Caco-2 (cell line): Measurements from ENCODE around the gene DYRK1A. TPM values are rescaled to one million over a fixed set of nuclear protein-coding genes. Genes with fewer than 3 reads are reported as not detected.
A peak's percentile ranks its signal among the peaks of the same experiment; 100 is the strongest.

Experiments used
- BruUV-seq: library from RNA; stranded (reverse); fragments of 400-500 nt; replicated peaks from 2 replicates; lab custom pipeline; 2021; lab: Mats Ljungman, UMichigan
- CTCF ChIA-PET: fragments of 300-600 bp; sonication (Branson Sonifier 250); formaldehyde crosslinking; loops from one replicate; lab custom pipeline; 2022; ENCODE audit warnings: antibody characterized with exemption; lab: Charles Lee
- POLR2A ChIA-PET: fragments of 300-600 bp; sonication (Branson Sonifier 250); formaldehyde crosslinking; loops from one replicate; lab custom pipeline; 2022; ENCODE audit warnings: antibody characterized with exemption; lab: Charles Lee
- DNase-seq, 2 experiments: peaks; one replicate each; pipeline versions ENCODE4 v3.0.0 to v3.0.0-alpha.2; 2020 to 2022
- H3K27me3 ChIP-seq: replicated peaks from 2 replicates; pipeline ENCODE4 v1.6.0; 2011; ENCODE audit warnings: low read length; ENCODE audit not compliant: control insufficient read depth, insufficient read depth
- H3K36me3 ChIP-seq: 2 replicates; pipeline ENCODE4 v1.5.1; 2011; ENCODE audit warnings: low read length; ENCODE audit not compliant: control insufficient read depth, insufficient read depth
- H3K4me1 ChIP-seq: fragments of 250-450 bp; sonication (Bioruptor Pico); 2 replicates; pipeline ENCODE4 v1.5.1; 2020; ENCODE audit warnings: mild to moderate bottlenecking
- H3K4me3 ChIP-seq: 2 replicates; pipeline ENCODE4 v1.5.1; 2011; ENCODE audit warnings: low read depth, mild to moderate bottlenecking, control low read depth, low read length
- H3K9me3 ChIP-seq: fragments of 250-450 bp; sonication (Bioruptor Pico); 2 replicates; pipeline ENCODE4 v1.5.1; 2020; ENCODE audit warnings: mild to moderate bottlenecking, moderate library complexity
- H3K27ac Mint-ChIP-seq: one replicate; pipeline ENCODE4 v1.8.0; 2022; ENCODE audit warnings: mixed read lengths; ENCODE audit not compliant: unreplicated experiment
- H3K27me3 Mint-ChIP-seq: one replicate; pipeline ENCODE4 v1.8.0; 2022; ENCODE audit warnings: mixed read lengths; ENCODE audit not compliant: insufficient read depth, unreplicated experiment
- H3K36me3 Mint-ChIP-seq: one replicate; pipeline ENCODE4 v1.8.0; 2022; ENCODE audit warnings: mild to moderate bottlenecking, mixed read lengths; ENCODE audit not compliant: insufficient read depth, unreplicated experiment
- H3K4me1 Mint-ChIP-seq: one replicate; pipeline ENCODE4 v1.8.0; 2022; ENCODE audit warnings: low read depth, mixed read lengths; ENCODE audit not compliant: unreplicated experiment
- H3K4me3 Mint-ChIP-seq: one replicate; pipeline ENCODE4 v1.8.0; 2022; ENCODE audit warnings: mild to moderate bottlenecking, moderate library complexity, mixed read lengths; ENCODE audit not compliant: unreplicated experiment
- H3K9me3 Mint-ChIP-seq: one replicate; pipeline ENCODE4 v1.8.0; 2022; ENCODE audit warnings: mixed read lengths; ENCODE audit not compliant: unreplicated experiment
- intact Hi-C: fragments of 100-400 bp; cut with micrococcal nuclease; formaldehyde crosslinking; loops from one replicate; pipeline ENCODE4 v1.10.0; 2022; ENCODE audit not compliant: unreplicated experiment
- total RNA-seq: library from RNA; stranded (reverse); gene quantifications from 2 replicates; pipeline ENCODE4 v1.2.3, GENCODE V29; 2022
- TF ChIP-seq, protein P1 (sequence below), 2 experiments: fragments of 200-600 bp in 1 of 2; IDR thresholded peaks; 1 replicate in 1 of 2; 2 replicates in 1 of 2; pipeline versions ENCODE4 v1.5.1 to v1.8.0; 2011 to 2022; ENCODE audit warnings: antibody characterized with exemption in 1 of 2, control low read depth in 1 of 2, inconsistent platforms in 1 of 2, low read depth in 1 of 2, low read length in 1 of 2, mild to moderate bottlenecking in 1 of 2, moderate library complexity in 1 of 2; ENCODE audit not compliant: insufficient read depth in 1 of 2, severe bottlenecking in 1 of 2, unreplicated experiment in 1 of 2

Gene DYRK1A
- total RNA-seq, 1 experiment from 2014 or later: 50.9 TPM

DNA sequence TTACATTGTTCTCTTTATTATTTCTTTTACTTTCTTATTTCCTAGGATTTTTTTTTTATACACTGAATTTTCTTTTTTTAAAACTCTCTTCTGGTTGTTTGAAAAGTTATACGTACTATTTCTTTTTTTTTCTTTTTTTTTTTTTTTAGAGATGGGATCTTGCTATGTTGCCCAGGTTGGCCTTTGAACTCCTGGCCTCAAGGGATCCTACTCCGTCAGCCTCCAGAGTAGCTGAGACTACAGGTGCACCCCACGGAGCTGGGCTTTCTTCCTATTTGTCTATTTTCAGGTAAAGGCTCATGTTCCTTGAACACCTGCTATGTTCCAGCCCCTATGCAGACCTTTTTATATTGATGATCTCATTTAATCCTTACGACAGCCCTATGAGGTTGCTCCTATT lies 29.4 kb upstream of the DYRK1A start:
- intact Hi-C loops: no loop called here
- CTCF ChIA-PET: no interaction called here
- H3K27me3 ChIP-seq: no peaks in the 10 kb centered on the region
- Mint-ChIP-seq H3K4me1 (peaks cover 17% of the 10 kb centered on the region), H3K27me3 (no peaks in the 10 kb centered on the region), H3K36me3 (peaks cover 6% of the 10 kb centered on the region), H3K4me3 (no peak overlapping the region), H3K27ac (no peak overlapping the region), H3K9me3 (no peaks in the 10 kb centered on the region)
- H3K4me3 ChIP-seq: no peak overlapping the region
- POLR2A ChIA-PET: no interaction called here
- H3K36me3 ChIP-seq: no peaks in the 10 kb centered on the region
- H3K4me1 ChIP-seq: peaks cover 16% of the 10 kb centered on the region
- BruUV-seq: no TSS peak
- TF ChIP-seq, protein P1, sequence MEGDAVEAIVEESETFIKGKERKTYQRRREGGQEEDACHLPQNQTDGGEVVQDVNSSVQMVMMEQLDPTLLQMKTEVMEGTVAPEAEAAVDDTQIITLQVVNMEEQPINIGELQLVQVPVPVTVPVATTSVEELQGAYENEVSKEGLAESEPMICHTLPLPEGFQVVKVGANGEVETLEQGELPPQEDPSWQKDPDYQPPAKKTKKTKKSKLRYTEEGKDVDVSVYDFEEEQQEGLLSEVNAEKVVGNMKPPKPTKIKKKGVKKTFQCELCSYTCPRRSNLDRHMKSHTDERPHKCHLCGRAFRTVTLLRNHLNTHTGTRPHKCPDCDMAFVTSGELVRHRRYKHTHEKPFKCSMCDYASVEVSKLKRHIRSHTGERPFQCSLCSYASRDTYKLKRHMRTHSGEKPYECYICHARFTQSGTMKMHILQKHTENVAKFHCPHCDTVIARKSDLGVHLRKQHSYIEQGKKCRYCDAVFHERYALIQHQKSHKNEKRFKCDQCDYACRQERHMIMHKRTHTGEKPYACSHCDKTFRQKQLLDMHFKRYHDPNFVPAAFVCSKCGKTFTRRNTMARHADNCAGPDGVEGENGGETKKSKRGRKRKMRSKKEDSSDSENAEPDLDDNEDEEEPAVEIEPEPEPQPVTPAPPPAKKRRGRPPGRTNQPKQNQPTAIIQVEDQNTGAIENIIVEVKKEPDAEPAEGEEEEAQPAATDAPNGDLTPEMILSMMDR (IDR thresholded peaks at IDR 0.05; ENCODE audit: insufficient read depth in 1 of 2, low read depth in 1 of 2, low read length in 1 of 2, severe bottlenecking in 1 of 2, unreplicated experiment in 1 of 2): no peak
- no peak for DNase-seq
- no peaks in the 10 kb centered on the region for H3K9me3 ChIP-seq

DNA sequence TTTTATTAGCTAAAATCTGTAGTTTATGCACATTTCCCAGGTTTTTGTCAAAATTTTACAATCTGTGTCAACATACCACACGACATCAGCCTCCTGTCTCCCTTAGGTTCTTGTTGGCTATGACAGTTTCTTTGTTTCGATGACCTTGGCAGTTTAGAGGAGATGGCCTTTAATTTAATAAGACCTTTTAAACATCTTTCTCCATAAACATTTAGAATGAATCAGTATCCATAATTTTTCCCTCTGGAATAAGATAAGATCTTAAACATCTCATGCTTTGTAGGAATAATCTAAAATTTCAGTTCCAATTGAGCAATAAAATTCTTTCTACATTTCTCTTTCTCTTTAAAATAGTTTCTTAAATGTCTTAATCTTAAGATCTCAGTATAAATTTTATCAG lies 28.7 kb upstream of the DYRK1A start:
- no peaks in the 10 kb centered on the region for H3K9me3 Mint-ChIP-seq
- ChIA-PET CTCF (no interaction called here), POLR2A (interaction anchor here (1.4 kb wide), 1 partner anchor 29 kb away, joined by 4 read pairs; the partner anchor contains the start of gene DYRK1A)
- H3K36me3 ChIP-seq: no peaks in the 10 kb centered on the region
- intact Hi-C loops: loop anchor here (2.0 kb wide), 1 partner anchor 27 kb away; no protein-coding TSS in a partner anchor
- no peak overlapping the region for H3K4me3 ChIP-seq
- peaks cover 16% of the 10 kb centered on the region for H3K4me1 ChIP-seq
- no peak for DNase-seq
- no peaks in the 10 kb centered on the region for H3K27me3 Mint-ChIP-seq
- BruUV-seq: no TSS peak
- no peaks in the 10 kb centered on the region for H3K9me3 ChIP-seq
- H3K36me3 Mint-ChIP-seq: peaks cover 6% of the 10 kb centered on the region
- H3K4me3 Mint-ChIP-seq: no peak overlapping the region
- H3K4me1 Mint-ChIP-seq: peaks cover 17% of the 10 kb centered on the region
- H3K27me3 ChIP-seq: no peaks in the 10 kb centered on the region
- H3K27ac Mint-ChIP-seq: peak overlapping the region; percentile 53
- TF ChIP-seq, protein P1 (IDR thresholded peaks at IDR 0.05; ENCODE audit: insufficient read depth in 1 of 2, low read depth in 1 of 2, low read length in 1 of 2, severe bottlenecking in 1 of 2, unreplicated experiment in 1 of 2): no peak

DNA sequence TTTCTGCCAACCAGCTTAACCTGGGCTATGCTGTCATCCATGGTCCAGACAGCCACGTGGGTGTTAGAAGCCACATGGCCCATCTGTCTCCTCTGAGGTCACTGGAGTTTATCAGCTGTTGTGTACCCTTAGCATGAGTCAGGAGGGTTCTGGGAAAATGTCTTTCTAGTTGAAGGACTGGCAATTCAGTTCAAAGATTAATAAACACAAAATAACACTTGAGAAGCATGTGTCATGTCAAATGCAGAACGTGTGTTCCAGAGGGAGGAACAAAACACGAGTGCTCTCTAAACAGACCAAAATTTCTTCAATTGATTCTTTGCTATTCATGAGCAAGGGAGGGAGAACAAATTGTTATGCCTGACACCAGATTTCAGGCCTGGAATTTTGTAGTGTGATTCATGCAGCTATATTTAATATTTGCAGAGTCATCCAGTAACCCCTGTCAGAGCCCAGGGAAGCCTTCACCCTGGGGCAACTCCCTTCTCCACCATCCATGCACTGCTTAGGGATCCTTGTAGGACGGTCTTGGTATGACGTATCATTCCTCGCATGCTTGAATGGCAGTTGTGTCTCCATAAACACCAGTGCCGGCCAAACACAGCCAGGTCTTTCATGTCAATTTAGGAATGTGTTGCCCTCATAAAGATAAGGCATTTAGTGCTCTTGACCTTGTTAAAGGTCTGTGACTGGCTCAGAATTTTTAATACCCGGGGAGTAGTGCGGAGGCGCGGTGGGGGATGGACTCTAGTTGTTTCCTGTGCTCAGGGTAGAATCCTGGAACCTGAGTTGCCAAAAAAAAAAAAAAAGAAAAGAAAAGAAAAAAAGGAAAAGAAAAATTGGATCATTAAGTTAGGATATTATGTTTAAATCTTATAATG lies 27.7 kb upstream of the DYRK1A start:
- Histone ChIP-seq H3K9me3 (no peaks in the 10 kb centered on the region), H3K27me3 (no peaks in the 10 kb centered on the region), H3K4me1 (peaks cover 16% of the 10 kb centered on the region), H3K36me3 (no peaks in the 10 kb centered on the region), H3K4me3 (no peak overlapping the region; the same call in 1 of the 2 replicates)
- Mint-ChIP-seq H3K27me3 (no peaks in the 10 kb centered on the region), H3K4me3 (peak overlapping the region; percentile 64), H3K36me3 (peaks cover 6% of the 10 kb centered on the region), H3K9me3 (no peaks in the 10 kb centered on the region), H3K4me1 (peaks cover 17% of the 10 kb centered on the region), H3K27ac (peak overlapping the region; percentile 53)
- TF ChIP-seq, protein P1 (IDR thresholded peaks at IDR 0.05; ENCODE audit: insufficient read depth in 1 of 2, low read depth in 1 of 2, low read length in 1 of 2, severe bottlenecking in 1 of 2, unreplicated experiment in 1 of 2): no peak
- ChIA-PET CTCF (no interaction called here), POLR2A (interaction anchor here (1.4 kb wide), 1 partner anchor 27 kb away, joined by 4 read pairs; the partner anchor contains the start of gene DYRK1A)
- peak; percentile 69 to 86 for DNase-seq
- BruUV-seq: no TSS peak
- intact Hi-C loops: loop anchor here (2.0 kb wide), 1 partner anchor 26 kb away; no protein-coding TSS in a partner anchor
